ENCODE data around the gene SLC45A2. TPM values are rescaled to one million over a fixed set of nuclear protein-coding genes. Genes with fewer than 3 reads are reported as not detected.
"Not testable (repeated sequence)": the region's sequence is repeated elsewhere in the genome, so short reads cannot be mapped to it uniquely, and the experiment has no call there.

SLC45A2 gene
- total RNA-seq, 1 experiment from 2014 or later = 618 TPM

GRCh38 chr5:33938507-33938796, 46.0 kb downstream of the SLC45A2 start:
- in situ Hi-C loops (cut with HindIII; ENCODE audit: low pct_unique_long_range_greater_than_20kb, low sequenced_read_pairs) = no loop called here
- no peak for DNase-seq (ENCODE audit: low read depth, low spot score)

GRCh38 chr5:33937707-33938506, 46.6 kb downstream of the SLC45A2 start:
- DNase-seq (ENCODE audit: low read depth, low spot score) = no peak
- in situ Hi-C loops (cut with HindIII; ENCODE audit: low pct_unique_long_range_greater_than_20kb, low sequenced_read_pairs) = no loop called here

DNA sequence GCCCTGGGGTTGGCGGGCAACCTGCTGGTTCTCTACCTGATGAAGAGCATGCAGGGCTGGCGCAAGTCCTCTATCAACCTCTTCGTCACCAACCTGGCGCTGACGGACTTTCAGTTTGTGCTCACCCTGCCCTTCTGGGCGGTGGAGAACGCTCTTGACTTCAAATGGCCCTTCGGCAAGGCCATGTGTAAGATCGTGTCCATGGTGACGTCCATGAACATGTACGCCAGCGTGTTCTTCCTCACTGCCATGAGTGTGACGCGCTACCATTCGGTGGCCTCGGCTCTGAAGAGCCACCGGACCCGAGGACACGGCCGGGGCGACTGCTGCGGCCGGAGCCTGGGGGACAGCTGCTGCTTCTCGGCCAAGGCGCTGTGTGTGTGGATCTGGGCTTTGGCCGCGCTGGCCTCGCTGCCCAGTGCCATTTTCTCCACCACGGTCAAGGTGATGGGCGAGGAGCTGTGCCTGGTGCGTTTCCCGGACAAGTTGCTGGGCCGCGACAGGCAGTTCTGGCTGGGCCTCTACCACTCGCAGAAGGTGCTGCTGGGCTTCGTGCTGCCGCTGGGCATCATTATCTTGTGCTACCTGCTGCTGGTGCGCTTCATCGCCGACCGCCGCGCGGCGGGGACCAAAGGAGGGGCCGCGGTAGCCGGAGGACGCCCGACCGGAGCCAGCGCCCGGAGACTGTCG, 47.3 kb downstream of the SLC45A2 start:
- DNase-seq (ENCODE audit: low read depth, low spot score) = no peak

GRCh38 chr5:33936381-33937016, 48.0 kb downstream of the SLC45A2 start, which contains the start of gene RXFP3:
RXFP3 (plus strand) TSS chr5:33936386; CDS start chr5:33936741, 355 bp downstream.
- DNase-seq (ENCODE audit: low read depth, low spot score) = no peak
- in situ Hi-C loops (cut with HindIII; ENCODE audit: low pct_unique_long_range_greater_than_20kb, low sequenced_read_pairs) = no loop called here

More for the DNA sequence above, 47.3 kb downstream of the SLC45A2 start:
- in situ Hi-C loops (cut with HindIII; ENCODE audit: low pct_unique_long_range_greater_than_20kb, low sequenced_read_pairs) = no loop called here

DNA sequence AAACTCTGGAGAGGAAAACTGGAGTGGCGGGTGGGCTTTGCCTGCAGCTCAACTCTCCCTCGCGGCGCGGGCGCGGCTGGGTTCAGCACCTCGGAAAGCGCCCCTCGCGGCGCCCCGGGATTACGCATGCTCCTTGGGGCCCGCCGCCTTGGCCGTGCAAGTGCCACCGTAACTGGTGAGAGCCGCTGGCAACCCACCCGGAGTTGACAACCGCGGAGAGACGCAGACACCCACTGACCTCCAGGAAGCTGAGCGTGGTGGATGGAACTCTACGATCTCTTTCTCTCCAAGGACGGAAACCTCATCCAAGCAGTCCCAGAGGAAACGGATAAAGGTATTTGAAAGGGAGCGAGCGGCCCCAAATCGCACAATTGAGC, 48.5 kb downstream of the SLC45A2 start:
- in situ Hi-C loops (cut with HindIII; ENCODE audit: low pct_unique_long_range_greater_than_20kb, low sequenced_read_pairs) = no loop called here

GRCh38 chr5:33934176-33934575, 50.3 kb downstream of the SLC45A2 start:
- DNase-seq (ENCODE audit: low read depth, low spot score) = no peak
- in situ Hi-C loops (cut with HindIII; ENCODE audit: low pct_unique_long_range_greater_than_20kb, low sequenced_read_pairs) = no loop called here

More for the DNA sequence above, 48.5 kb downstream of the SLC45A2 start:
- peak; percentile 42 for DNase-seq (ENCODE audit: low read depth, low spot score)

- DNase-seq (ENCODE audit: low read depth, low spot score) = no peak
Measured at GRCh38 chr5:33933723-33934169, 50.7 kb downstream of the SLC45A2 start.

DNA sequence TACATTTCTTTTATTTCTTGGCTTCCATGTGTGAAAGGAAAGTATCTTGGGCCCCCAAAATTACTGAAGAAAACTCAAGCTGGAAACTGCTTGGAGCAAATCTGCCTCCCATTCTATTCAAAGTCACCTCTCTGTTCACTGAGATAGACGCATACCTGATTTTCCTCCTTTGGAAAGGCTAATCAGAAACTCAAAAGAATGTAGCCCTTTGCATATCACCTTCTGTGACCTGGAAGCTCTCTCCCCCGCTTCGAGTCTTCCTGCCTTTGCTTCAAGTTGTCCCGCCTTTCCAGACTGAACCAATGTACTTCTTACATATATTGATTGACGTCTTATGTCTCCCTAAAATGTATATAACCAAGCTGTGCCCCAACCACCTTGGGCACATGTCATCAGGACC, 53.4 kb downstream of the SLC45A2 start:
- in situ Hi-C loops (cut with HindIII; ENCODE audit: low pct_unique_long_range_greater_than_20kb, low sequenced_read_pairs) = no loop called here

More at GRCh38 chr5:33933723-33934169, 50.7 kb downstream of the SLC45A2 start:
- in situ Hi-C loops (cut with HindIII; ENCODE audit: low pct_unique_long_range_greater_than_20kb, low sequenced_read_pairs) = no loop called here

DNA sequence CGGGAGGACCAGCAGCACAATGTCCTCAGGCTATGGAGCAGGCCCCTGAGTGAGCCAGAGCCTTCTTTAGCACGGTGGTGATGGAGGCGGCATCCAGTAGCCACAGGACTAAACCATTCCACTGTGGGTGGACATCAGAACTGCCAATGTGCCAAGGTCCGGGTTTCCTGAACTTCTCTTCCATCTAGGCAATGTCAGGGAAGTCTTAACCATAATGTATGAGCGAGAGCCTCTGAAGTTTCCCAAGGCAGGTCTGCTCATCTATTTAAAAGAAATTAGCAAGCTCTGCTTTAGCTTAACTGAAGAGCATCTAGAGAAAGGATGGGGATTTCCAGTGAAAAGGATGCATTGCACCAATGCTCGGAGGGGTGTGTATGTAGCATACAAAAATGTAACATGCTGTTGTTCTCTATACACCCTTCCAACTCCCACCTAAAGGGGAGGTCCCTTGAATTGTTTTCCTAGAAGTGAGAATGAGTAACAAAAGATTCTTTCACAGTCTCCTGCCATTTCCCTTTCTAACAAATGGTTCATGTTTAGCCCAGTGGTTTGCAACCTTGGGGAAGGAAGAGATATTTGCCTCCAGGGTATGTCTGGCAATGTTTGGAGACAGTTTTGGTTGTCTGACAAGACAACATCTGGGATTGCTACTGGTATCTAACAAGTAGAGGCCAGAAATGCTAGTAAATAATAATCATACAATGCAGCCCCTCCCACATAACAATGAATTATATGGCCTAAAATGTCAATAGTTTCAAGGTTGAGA, 54.4 kb downstream of the SLC45A2 start:
- in situ Hi-C loops (cut with HindIII; ENCODE audit: low pct_unique_long_range_greater_than_20kb, low sequenced_read_pairs) = no loop called here

More for the DNA sequence above, 53.4 kb downstream of the SLC45A2 start:
- no peak for DNase-seq (ENCODE audit: low read depth, low spot score)

DNA sequence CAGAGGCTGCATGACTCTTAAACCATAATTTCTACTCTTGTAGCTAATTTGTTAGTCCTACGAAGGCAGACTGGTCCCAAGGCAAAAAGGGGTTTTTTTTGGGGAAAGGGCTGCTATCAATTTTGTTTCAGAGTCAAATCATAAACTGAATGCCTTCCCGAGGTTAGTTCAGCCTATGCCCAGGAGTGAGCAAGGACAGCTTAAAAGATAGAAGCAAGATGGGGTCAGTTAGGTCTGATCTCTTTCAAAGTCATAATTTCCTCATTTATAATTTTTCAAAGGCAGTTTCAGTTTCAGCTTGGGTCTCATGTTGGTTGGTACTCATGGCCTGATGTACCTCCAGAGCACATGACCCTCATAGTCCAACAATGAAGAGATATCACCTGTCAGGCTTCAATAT, 56.2 kb downstream of the SLC45A2 start:
- in situ Hi-C loops (cut with HindIII; ENCODE audit: low pct_unique_long_range_greater_than_20kb, low sequenced_read_pairs) = no loop called here
- DNase-seq (ENCODE audit: low read depth, low spot score) = no peak

More for the DNA sequence above, 54.4 kb downstream of the SLC45A2 start:
- no peak for DNase-seq (ENCODE audit: low read depth, low spot score)

DNA sequence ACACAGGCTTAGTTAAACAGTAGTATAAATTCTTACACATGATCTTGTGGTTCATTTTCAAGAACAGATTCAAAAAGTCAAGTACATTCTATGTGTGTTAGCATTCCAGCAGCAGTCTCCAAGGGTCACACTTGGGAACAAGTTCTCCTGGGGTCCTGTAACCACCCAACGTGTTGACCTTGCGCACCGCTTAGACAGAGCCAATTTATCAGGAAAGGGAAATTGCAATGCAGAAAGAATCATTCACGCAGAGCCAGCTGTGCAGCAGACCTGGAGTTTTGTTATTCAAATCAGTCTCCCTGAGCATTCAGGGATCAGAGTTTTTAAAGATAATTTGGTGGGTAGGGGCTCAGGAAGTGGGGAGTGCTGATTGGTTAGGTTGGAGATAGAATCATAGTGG, 56.8 kb downstream of the SLC45A2 start:
- DNase-seq (ENCODE audit: low read depth, low spot score) = no peak
- in situ Hi-C loops (cut with HindIII; ENCODE audit: low pct_unique_long_range_greater_than_20kb, low sequenced_read_pairs) = no loop called here

DNA sequence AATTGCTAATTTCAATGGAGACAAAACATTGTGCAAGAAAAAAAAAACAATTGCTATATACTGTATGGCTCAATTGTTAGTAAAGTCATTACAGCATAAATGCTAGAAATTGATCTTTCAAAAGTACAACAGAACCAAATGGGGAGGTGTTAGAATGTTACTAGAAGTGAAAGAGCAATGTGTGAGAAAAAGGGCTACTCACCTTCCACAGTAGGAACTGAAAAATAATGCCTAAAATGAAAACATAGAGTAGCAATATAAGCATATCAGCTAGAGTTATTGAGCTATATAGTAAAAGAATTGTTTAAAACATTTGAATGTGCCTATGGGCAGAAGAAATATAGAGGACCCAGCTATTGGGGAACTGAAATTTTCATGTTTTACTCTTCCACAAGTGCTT, 59.2 kb downstream of the SLC45A2 start:
- DNase-seq (ENCODE audit: low read depth, low spot score) = no peak
- in situ Hi-C loops (cut with HindIII; ENCODE audit: low pct_unique_long_range_greater_than_20kb, low sequenced_read_pairs) = no loop called here

GRCh38 chr5:33921002-33921401, 63.5 kb downstream of the SLC45A2 start:
- peak; percentile 37 for DNase-seq (ENCODE audit: low read depth, low spot score)
- in situ Hi-C loops (cut with HindIII; ENCODE audit: low pct_unique_long_range_greater_than_20kb, low sequenced_read_pairs) = no loop called here

GRCh38 chr5:33914844-33915243, 69.6 kb downstream of the SLC45A2 start:
- in situ Hi-C loops (cut with HindIII; ENCODE audit: low pct_unique_long_range_greater_than_20kb, low sequenced_read_pairs); DNase-seq (ENCODE audit: low read depth, low spot score): not testable (repeated sequence)

DNA sequence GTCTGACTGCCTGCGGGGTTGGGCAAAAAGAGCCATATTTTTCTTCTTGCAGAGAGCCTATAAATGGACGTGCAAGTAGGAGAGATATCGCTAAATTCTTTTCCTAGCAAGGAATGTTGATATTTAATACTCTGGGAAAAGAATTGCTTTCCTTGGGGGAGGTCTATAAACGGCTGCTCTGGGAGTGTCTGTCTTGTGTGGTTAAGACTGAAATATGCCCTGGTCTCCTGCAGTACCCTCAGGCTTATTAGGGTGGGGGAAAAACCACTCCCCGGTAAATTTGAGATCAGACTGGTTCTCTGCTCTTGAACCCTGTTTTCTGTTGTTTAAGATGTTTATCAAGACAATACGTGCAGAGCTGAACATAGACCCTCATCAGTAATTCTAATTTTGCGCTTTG, 78.2 kb downstream of the SLC45A2 start:
- DNase-seq (ENCODE audit: low read depth, low spot score); in situ Hi-C loops (cut with HindIII; ENCODE audit: low pct_unique_long_range_greater_than_20kb, low sequenced_read_pairs): not testable (repeated sequence)

DNA sequence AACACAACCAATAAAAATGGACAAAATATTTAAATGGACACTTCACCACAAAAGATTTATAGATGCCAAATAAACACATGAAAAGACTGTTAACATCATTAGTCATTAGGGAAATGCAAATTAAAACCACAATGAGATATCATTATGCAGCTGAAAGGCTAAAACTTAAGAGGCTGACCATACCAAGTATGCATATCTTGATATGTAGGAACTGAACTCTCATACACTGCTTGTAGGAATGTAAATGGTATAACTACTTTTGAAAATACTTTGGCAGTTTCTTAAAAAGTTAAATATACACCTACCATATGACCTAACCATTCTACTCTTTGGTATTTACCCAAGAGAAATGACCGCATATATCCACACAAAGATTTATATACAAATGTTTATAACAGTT, 79.1 kb downstream of the SLC45A2 start:
- no peak for DNase-seq (ENCODE audit: low read depth, low spot score)

DNA sequence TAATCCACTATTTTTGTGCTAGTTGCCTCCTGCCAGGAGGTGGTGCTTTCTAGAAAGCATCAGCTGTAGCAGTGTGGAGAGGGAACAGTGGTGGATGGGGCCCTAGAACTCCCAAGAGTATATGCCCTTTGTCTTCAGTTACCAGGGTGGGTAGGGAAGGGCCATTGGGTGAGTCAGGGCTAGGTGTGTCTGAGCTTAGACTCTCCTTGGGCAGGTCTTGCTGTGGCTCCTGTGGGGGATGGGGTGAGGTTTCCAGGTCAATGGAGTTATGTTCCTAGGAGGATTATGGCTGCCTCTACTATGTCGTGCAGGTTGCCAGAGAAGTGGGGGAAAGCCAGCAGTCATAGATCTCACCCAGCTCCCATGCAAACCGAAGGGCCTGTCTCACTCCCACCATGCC, 81.4 kb downstream of the SLC45A2 start:
- in situ Hi-C loops (cut with HindIII; ENCODE audit: low pct_unique_long_range_greater_than_20kb, low sequenced_read_pairs) = no loop called here

More for the DNA sequence above, 79.1 kb downstream of the SLC45A2 start:
- in situ Hi-C loops (cut with HindIII; ENCODE audit: low pct_unique_long_range_greater_than_20kb, low sequenced_read_pairs) = no loop called here

DNA sequence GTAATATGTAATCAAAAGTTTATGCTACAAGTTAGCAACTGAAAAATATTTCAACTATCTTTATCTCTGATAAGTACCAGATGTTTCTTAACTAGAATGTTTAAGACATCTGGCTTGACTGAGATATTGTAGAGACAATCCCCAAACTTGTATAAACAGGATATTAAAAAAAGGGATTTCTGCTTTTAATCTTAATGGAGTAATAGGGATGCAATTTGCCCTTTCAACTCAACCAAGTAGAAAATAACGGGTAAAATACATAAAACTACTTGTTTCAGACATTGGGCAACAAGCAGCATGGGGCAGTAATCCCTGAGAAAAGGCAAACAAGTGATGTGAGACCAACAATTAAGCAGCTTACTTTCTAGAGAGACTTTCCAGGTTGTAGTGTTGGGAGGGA, 83.3 kb downstream of the SLC45A2 start:
- DNase-seq (ENCODE audit: low read depth, low spot score) = no peak
- in situ Hi-C loops (cut with HindIII; ENCODE audit: low pct_unique_long_range_greater_than_20kb, low sequenced_read_pairs) = no loop called here

More for the DNA sequence above, 81.4 kb downstream of the SLC45A2 start:
- DNase-seq (ENCODE audit: low read depth, low spot score) = no peak

All from SK-MEL-5 (cell line).